ENCODE results near the gene DTX2.
"Not testable (repeated sequence)": the region's sequence is repeated elsewhere in the genome, so short reads cannot be mapped to it uniquely, and the experiment has no call there.

Gene DTX2

GRCh38 chr7:76495717-76496116 lies 34.2 kb downstream of the DTX2 start:
- DNase-seq: not testable (repeated sequence)

DNA sequence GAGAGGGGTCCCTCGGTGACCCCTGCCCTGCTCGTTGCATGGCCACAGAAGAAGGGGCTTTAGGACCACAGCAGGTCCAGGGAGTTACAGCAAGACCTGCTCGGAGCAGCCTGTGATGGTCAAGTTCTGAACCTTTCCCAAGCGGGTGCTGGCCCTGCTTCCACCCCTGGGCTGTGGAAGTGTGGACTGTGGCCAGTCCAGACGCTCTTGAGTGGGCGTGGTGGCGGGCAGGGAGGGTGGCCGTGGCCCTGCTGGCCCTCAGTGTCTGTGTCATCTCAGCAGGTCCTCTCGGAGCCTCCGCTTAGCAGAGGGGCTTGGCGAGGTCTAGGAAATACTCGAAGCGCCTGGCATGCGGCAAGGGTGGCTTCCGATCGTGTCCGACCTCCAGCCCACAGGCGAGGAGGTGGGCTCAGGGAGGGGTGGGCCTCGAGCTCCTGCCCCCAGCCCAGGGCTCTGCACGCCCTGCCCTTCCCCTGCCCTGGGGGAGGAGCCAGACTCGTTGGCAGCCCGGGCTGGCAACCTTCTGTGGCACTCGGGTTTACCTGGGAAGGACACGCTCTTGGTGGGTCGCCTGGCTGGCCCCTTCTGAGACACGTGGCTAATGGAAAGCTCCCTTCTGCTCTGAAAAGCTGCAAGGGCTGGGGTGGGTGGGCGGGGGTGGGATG lies 36.5 kb downstream of the DTX2 start:
- DNase-seq: not testable (repeated sequence)

- not testable (repeated sequence) for DNase-seq
Measured at GRCh38 chr7:76498583-76499200, 37.2 kb downstream of the DTX2 start.

GRCh38 chr7:76499201-76499923 lies 37.9 kb downstream of the DTX2 start:
- not testable (repeated sequence) for DNase-seq

- DNase-seq: not testable (repeated sequence)
Measured at GRCh38 chr7:76499924-76500241, 38.4 kb downstream of the DTX2 start.

GRCh38 chr7:76502224-76502623 lies 40.7 kb downstream of the DTX2 start:
- not testable (repeated sequence) for DNase-seq

- not testable (repeated sequence) for DNase-seq
Measured at GRCh38 chr7:76502836-76503235, 41.3 kb downstream of the DTX2 start.

- DNase-seq: not testable (repeated sequence)
Measured at GRCh38 chr7:76503244-76503643, 41.7 kb downstream of the DTX2 start.

DNA sequence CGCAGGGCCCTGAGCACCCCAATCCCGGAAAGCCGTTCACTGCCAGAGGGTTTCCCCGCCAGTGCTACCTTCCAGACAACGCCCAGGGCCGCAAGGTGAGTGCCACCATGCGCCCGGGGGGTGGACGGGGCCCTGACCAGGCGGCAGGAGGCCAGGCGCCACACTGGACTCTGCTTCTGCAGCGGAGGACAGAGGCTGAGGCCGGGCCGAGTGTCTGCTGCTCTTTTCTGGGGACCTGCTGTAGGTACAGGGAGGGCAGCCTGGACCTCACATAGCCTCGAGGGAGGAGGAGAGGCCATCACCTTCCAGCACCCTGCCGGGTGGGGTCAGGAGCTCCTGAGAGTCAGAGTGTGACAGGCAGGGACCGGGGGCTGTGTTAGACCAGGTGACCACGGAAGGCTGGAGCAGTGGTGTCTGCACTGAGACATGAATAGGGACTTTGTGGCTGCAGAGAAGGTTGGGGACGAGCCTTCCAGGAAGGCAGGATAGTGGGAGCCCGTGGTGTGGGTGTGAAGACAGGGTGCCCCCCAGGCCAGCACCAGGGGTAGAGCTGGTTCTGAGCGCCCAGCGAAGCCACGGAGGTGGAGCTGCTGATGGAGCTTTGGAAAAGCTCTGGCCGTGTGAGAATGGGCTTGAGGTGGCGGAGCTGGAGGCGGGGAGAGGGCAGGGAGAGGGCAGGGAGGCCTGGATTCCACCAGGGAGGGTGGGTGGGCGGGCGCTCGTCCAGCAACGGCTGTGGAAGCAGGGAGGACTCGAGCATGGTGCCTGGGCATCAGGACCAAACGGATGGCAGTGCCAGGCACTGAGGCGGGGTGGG lies 43.0 kb downstream of the DTX2 start:
- DNase-seq: not testable (repeated sequence)

- no peak for DNase-seq
Measured at GRCh38 chr7:76505168-76506080, 43.9 kb downstream of the DTX2 start.

- no peak for DNase-seq
Measured at GRCh38 chr7:76506081-76506440, 44.6 kb downstream of the DTX2 start.

GRCh38 chr7:76506643-76507042 lies 45.1 kb downstream of the DTX2 start:
- not testable (repeated sequence) for DNase-seq

DNA sequence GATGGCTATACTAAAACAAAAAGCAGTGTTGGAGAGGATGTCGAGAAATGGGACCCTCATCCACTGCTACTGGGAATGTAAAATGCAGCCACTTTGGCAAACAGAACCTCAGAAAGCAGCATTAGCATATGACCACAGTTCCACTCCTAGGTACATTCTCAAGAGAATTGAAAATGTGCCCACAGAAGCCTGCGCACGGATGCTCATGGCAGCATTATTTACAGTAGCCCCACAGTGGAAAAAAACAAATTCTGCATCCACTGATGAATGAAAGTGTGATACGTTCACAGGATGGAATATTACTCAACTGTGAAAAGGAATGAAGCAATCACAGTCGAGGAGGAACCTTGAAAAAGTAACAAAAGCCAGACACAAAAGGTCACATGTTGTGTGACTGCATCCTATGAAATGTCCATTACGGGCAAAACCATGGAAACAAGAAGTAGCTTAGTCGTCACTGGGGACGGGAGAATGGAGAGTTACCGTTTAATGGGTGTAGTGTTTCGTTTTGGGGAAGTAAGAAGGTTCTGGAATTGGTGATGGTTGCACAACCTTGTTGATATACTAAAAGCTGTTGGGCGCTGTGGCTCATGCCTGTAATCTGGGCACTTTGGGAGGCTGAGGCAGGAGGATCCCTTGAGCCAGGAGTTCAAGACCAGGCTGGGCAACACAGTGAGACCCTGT lies 46.4 kb downstream of the DTX2 start:
- peak; percentile 7 for DNase-seq

DNA sequence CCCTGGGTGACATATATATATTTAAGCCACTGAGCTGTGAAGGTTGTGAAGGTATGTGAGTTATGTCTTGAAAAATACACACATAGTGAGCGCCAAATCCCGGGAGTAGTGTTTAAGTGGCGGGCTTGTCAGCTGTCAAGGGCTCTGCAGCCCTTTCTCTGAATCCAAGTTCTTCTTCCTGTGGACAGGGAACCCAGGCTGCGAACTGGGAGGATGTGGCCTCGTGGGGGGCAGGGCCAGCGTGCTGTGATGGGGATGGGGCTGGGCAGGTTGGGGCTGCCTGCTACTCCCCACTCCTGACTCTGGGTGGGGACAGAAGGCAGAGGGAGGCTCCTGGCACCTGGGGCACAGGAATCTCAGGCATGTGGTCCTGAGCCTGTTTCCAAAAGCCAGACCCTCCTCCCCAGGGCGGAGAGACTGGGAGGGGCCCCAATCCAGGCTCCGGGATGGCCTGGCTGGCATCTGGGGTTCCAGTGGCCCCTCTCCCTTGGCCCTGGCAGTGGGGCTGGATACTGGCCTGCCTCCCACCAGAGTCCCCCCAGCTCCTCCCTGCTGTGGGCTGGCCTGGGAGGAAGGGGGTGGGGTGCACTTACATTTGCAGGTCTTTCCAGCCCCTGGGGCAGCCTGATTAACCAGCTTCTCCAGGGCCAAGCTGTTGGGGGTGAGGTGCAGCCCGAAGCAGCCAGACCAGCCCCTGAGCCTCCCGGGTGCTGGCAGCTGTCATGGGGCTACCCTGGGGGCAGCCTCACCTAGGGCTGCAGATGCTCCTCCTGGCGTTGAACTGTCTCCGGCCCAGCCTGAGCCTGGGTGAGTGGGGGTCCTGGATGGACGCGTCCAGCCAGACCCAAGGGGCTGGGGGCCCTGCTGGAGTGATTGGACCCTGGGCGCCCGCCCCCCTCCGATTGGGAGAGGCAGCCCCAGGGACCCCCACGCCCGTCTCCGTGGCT lies 48.7 kb downstream of the DTX2 start, which contains the start of gene UPK3B:
UPK3B (plus strand) TSS at position 622 of the 947 bp plus-strand sequence; CDS start at position 723, 101 bp downstream.
- DNase-seq: no peak

GRCh38 chr7:76511200-76511910 lies 49.8 kb downstream of the DTX2 start:
- not testable (repeated sequence) for DNase-seq

- DNase-seq: not testable (repeated sequence)
Measured at GRCh38 chr7:76511911-76512885, 50.7 kb downstream of the DTX2 start.

- DNase-seq: no peak
Measured at GRCh38 chr7:76512941-76513816, 51.7 kb downstream of the DTX2 start.
